CD4-positive, CD25-positive, alpha-beta regulatory T cell (primary cell): ENCODE measurements around the gene SYMPK. TPM values are rescaled to one million over a fixed set of nuclear protein-coding genes. Genes with fewer than 3 reads are reported as not detected.

Experiments used
- ATAC-seq, 2 donors: fragments of 150-1000 bp; cut with Tn5 transposase; one replicate each; pipeline ENCODE4 v1.10.0; 2021; ENCODE audit warnings: low read depth in 2 of 2, moderate number of reproducible peaks in 2 of 2, moderate library complexity in 1 of 2
- DNase-seq, 3 donors: peaks; one replicate each; pipeline versions ENCODE4 v3.0.0 to v3.0.0-alpha.2; 2012 to 2022; ENCODE audit warnings: mixed read lengths in 1 of 3
- H3K27ac ChIP-seq: one replicate; pipeline ENCODE4 v1.7.0; 2013; ENCODE audit warnings: mild to moderate bottlenecking, low read length; ENCODE audit not compliant: insufficient read depth, poor library complexity, severe bottlenecking
- H3K27me3 ChIP-seq: one replicate; pipeline ENCODE4 v1.7.0; 2013; ENCODE audit warnings: low read length; ENCODE audit not compliant: control insufficient read depth, insufficient read depth
- H3K36me3 ChIP-seq: one replicate; pipeline ENCODE4 v1.7.0; 2013; ENCODE audit warnings: mild to moderate bottlenecking, low read length, moderate library complexity; ENCODE audit not compliant: control insufficient read depth, insufficient read depth
- H3K4me1 ChIP-seq: 2 replicates; pipeline ENCODE4 v1.7.0; 2013; ENCODE audit warnings: mild to moderate bottlenecking, low read length; ENCODE audit not compliant: insufficient read depth, control insufficient read depth, poor library complexity, severe bottlenecking
- H3K4me3 ChIP-seq: one replicate; pipeline ENCODE4 v1.7.0; 2013; ENCODE audit warnings: low read depth, mild to moderate bottlenecking, low read length, moderate library complexity
- H3K9me3 ChIP-seq, 2 experiments: 1 replicate in 1 of 2; 2 replicates in 1 of 2; pipeline ENCODE4 v1.7.0; 2013; ENCODE audit warnings: low read length in 2 of 2, mild to moderate bottlenecking in 1 of 2, moderate library complexity in 1 of 2; ENCODE audit not compliant: control insufficient read depth in 2 of 2
- H3K27ac Mint-ChIP-seq, 3 donors: one replicate each; pipeline ENCODE4 v1.8.0; 2020 to 2022; ENCODE audit warnings: mild to moderate bottlenecking in 3 of 3, mixed read lengths in 3 of 3, moderate library complexity in 2 of 3
- H3K27me3 Mint-ChIP-seq: one replicate; pipeline ENCODE4 v1.8.0; 2022; ENCODE audit warnings: mild to moderate bottlenecking, mixed read lengths
- H3K36me3 Mint-ChIP-seq: one replicate; pipeline ENCODE4 v1.8.0; 2020; ENCODE audit warnings: mixed read lengths
- H3K4me1 Mint-ChIP-seq, 4 donors: one replicate each; pipeline ENCODE4 v1.8.0; 2020 to 2022; ENCODE audit warnings: mixed read lengths in 4 of 4, mild to moderate bottlenecking in 1 of 4
- H3K4me3 Mint-ChIP-seq, 4 donors: one replicate each; pipeline ENCODE4 v1.8.0; 2020 to 2022; ENCODE audit warnings: mild to moderate bottlenecking in 4 of 4, mixed read lengths in 4 of 4, moderate library complexity in 3 of 4
- H3K9me3 Mint-ChIP-seq, 7 donors: one replicate each; pipeline ENCODE4 v1.8.0; 2020 to 2022; ENCODE audit warnings: mixed read lengths in 7 of 7, mild to moderate bottlenecking in 3 of 7, moderate library complexity in 2 of 7
- polyA plus RNA-seq, 4 donors: library from polyadenylated mRNA; unstranded; fragments of 300-500 nt; fragmentation: Illumina TruSeq; gene quantifications; one replicate each; pipeline ENCODE4 v1.2.3, GENCODE V29; 2021
- total RNA-seq: library from RNA; stranded (reverse); gene quantifications from one replicate; pipeline ENCODE4 v1.2.3, GENCODE V29; 2022

SYMPK gene
- total and polyA plus RNA-seq, 5 donors from 2014 or later, result 5.0 to 87.6 (median 10.5) TPM

- peaks cover 0 to 31% (median 20%) of the 10 kb centered on the region in 4 donors for H3K4me1 Mint-ChIP-seq
- no peak overlapping the region for H3K27ac ChIP-seq
These were observed 21.1 kb upstream of the SYMPK start for GRCh38 chr19:45883881-45884681.

GRCh38 chr19:45883586-45883880, 20.6 kb upstream of the SYMPK start:
- Mint-ChIP-seq H3K4me3 (peak overlapping the region; percentile 72 to 94 (median 85)), H3K9me3 (no peaks in the 10 kb centered on the region), H3K36me3 (peaks cover 8% of the 10 kb centered on the region), H3K27me3 (peaks cover 10% of the 10 kb centered on the region), H3K4me1 (peaks cover 0 to 32% (median 20%) of the 10 kb centered on the region in 4 donors), H3K27ac (peak overlapping the region in 2 of 3 donors; percentile 36 to 95)
- DNase-seq (no peak), ATAC-seq (no peak)
- H3K36me3 ChIP-seq, result no peaks in the 10 kb centered on the region
- H3K27ac ChIP-seq, result no peak overlapping the region
- H3K4me1 ChIP-seq, result peaks cover 43% of the 10 kb centered on the region
- H3K4me3 ChIP-seq, result no peak overlapping the region
- no peaks in the 10 kb centered on the region for H3K27me3 ChIP-seq
- no peaks in the 10 kb centered on the region for H3K9me3 ChIP-seq

More at GRCh38 chr19:45883881-45884681, 21.1 kb upstream of the SYMPK start:
- H3K4me3 ChIP-seq, result no peak overlapping the region
- no peak for DNase-seq
- Mint-ChIP-seq H3K4me3 (peak overlapping the region; percentile 72 to 94 (median 85)), H3K36me3 (peaks cover 8% of the 10 kb centered on the region), H3K27me3 (peaks cover 10% of the 10 kb centered on the region), H3K9me3 (no peaks in the 10 kb centered on the region), H3K27ac (peak overlapping the region in 1 of 3 donors; percentile 36)
- no peaks in the 10 kb centered on the region for H3K27me3 ChIP-seq
- no peaks in the 10 kb centered on the region for H3K36me3 ChIP-seq
- H3K4me1 ChIP-seq, result peaks cover 43% of the 10 kb centered on the region
- H3K9me3 ChIP-seq, result no peaks in the 10 kb centered on the region
- no peak for ATAC-seq

GRCh38 chr19:45882652-45883585, 20.0 kb upstream of the SYMPK start:
- Mint-ChIP-seq H3K27me3 (peaks cover 10% of the 10 kb centered on the region), H3K27ac (peak overlapping the region in 2 of 3 donors; percentile 36 to 95), H3K4me1 (peaks cover 0 to 35% (median 20%) of the 10 kb centered on the region in 4 donors), H3K9me3 (no peaks in the 10 kb centered on the region), H3K4me3 (peak overlapping the region; percentile 72 to 94 (median 85)), H3K36me3 (peaks cover 8% of the 10 kb centered on the region)
- Histone ChIP-seq H3K27ac (no peak overlapping the region), H3K4me1 (peaks cover 43% of the 10 kb centered on the region), H3K4me3 (peak overlapping the region; percentile 62), H3K27me3 (no peaks in the 10 kb centered on the region), H3K9me3 (no peaks in the 10 kb centered on the region), H3K36me3 (no peaks in the 10 kb centered on the region)
- ATAC-seq, result peak; percentile 26 to 31
- DNase-seq, result peak; percentile 68 to 89 (median 80)

- H3K4me1 Mint-ChIP-seq, result peaks cover 0 to 38% (median 20%) of the 10 kb centered on the region in 4 donors
- ATAC-seq, result no peak
These were observed 19.1 kb upstream of the SYMPK start for GRCh38 chr19:45881909-45882528.

GRCh38 chr19:45881082-45881908, 18.3 kb upstream of the SYMPK start:
- no peaks in the 10 kb centered on the region for H3K9me3 ChIP-seq
- Mint-ChIP-seq H3K27me3 (peaks cover 11% of the 10 kb centered on the region), H3K4me3 (peak overlapping the region in 2 of 4 donors; percentile 58 to 65), H3K36me3 (peaks cover 8% of the 10 kb centered on the region), H3K4me1 (peaks cover 0 to 35% (median 18%) of the 10 kb centered on the region in 4 donors), H3K27ac (no peak overlapping the region), H3K9me3 (no peaks in the 10 kb centered on the region)
- H3K27ac ChIP-seq, result no peak overlapping the region
- H3K36me3 ChIP-seq, result no peaks in the 10 kb centered on the region
- ATAC-seq (no peak), DNase-seq (no peak)
- H3K4me3 ChIP-seq, result no peak overlapping the region
- H3K4me1 ChIP-seq, result peaks cover 45% of the 10 kb centered on the region
- peaks cover 3% of the 10 kb centered on the region for H3K27me3 ChIP-seq

More at GRCh38 chr19:45881909-45882528, 19.1 kb upstream of the SYMPK start:
- Mint-ChIP-seq H3K4me3 (peak overlapping the region in 1 of 4 donors; percentile 58), H3K36me3 (peaks cover 8% of the 10 kb centered on the region), H3K27me3 (peaks cover 14% of the 10 kb centered on the region), H3K9me3 (no peaks in the 10 kb centered on the region), H3K27ac (no peak overlapping the region)
- Histone ChIP-seq H3K4me3 (no peak overlapping the region), H3K27ac (no peak overlapping the region), H3K27me3 (peaks cover 3% of the 10 kb centered on the region), H3K9me3 (no peaks in the 10 kb centered on the region), H3K4me1 (peaks cover 41% of the 10 kb centered on the region), H3K36me3 (no peaks in the 10 kb centered on the region)
- no peak for DNase-seq

GRCh38 chr19:45879971-45880370, 17.0 kb upstream of the SYMPK start:
- H3K36me3 Mint-ChIP-seq, result peaks cover 8% of the 10 kb centered on the region
- ATAC-seq, result no peak
- DNase-seq, result no peak
- H3K4me3 Mint-ChIP-seq, result no peak overlapping the region
- H3K9me3 Mint-ChIP-seq, result no peaks in the 10 kb centered on the region
- H3K4me1 ChIP-seq, result peaks cover 41% of the 10 kb centered on the region
- no peak overlapping the region for H3K27ac Mint-ChIP-seq
- H3K9me3 ChIP-seq, result no peaks in the 10 kb centered on the region
- no peak overlapping the region for H3K27ac ChIP-seq
- peaks cover 3% of the 10 kb centered on the region for H3K27me3 ChIP-seq
- peaks cover 14% of the 10 kb centered on the region for H3K27me3 Mint-ChIP-seq
- H3K4me3 ChIP-seq, result no peak overlapping the region
- no peaks in the 10 kb centered on the region for H3K36me3 ChIP-seq
- H3K4me1 Mint-ChIP-seq, result peaks cover 0 to 33% (median 18%) of the 10 kb centered on the region in 4 donors

- Histone ChIP-seq H3K27me3 (peaks cover 3% of the 10 kb centered on the region), H3K9me3 (no peaks in the 10 kb centered on the region), H3K36me3 (no peaks in the 10 kb centered on the region), H3K4me3 (no peak overlapping the region), H3K4me1 (peaks cover 32% of the 10 kb centered on the region), H3K27ac (no peak overlapping the region)
- ATAC-seq, result no peak
- Mint-ChIP-seq H3K4me1 (peaks cover 0 to 30% (median 18%) of the 10 kb centered on the region in 4 donors), H3K4me3 (peak overlapping the region in 1 of 4 donors; percentile 67), H3K27ac (no peak overlapping the region), H3K27me3 (peaks cover 14% of the 10 kb centered on the region), H3K36me3 (peaks cover 8% of the 10 kb centered on the region), H3K9me3 (no peaks in the 10 kb centered on the region)
- DNase-seq, result no peak
These were observed 16.1 kb upstream of the SYMPK start for GRCh38 chr19:45879055-45879454.
